Measurements from ENCODE around the gene KCNAB1.
"Not testable (repeated sequence)": the region's sequence is repeated elsewhere in the genome, so short reads cannot be mapped to it uniquely, and the experiment has no call there.

KCNAB1 gene

GRCh38 chr3:156187146-156187769, 66.9 kb downstream of the KCNAB1 start:
- no peaks in the 10 kb centered on the region for H3K79me2 ChIP-seq (ENCODE audit: insufficient read depth, low read length)
- no peak overlapping the region for H3K27ac ChIP-seq (ENCODE audit: low read depth, low read length)
- H3K9ac ChIP-seq (ENCODE audit: low read length), result no peak overlapping the region
- no peaks in the 10 kb centered on the region for H3K9me2 ChIP-seq (replicated peaks; ENCODE audit: insufficient read depth, low read length)
- H2AFZ ChIP-seq (ENCODE audit: low read depth, low read length, severe bottlenecking), result no peak overlapping the region
- H3K36me3 ChIP-seq (ENCODE audit: low read length), result no peaks in the 10 kb centered on the region
- no peaks in the 10 kb centered on the region for H3K9me3 ChIP-seq (ENCODE audit: insufficient read depth, low read length)
- TF ChIP-seq EZH2phosphoT487 (conservative IDR thresholded peaks at IDR 0.05; ENCODE audit: low read length) (no peak), CTCF (IDR thresholded peaks at IDR 0.05; ENCODE audit: insufficient read depth, low read length, poor library complexity, severe bottlenecking) (no peak)
- H3F3A ChIP-seq (ENCODE audit: insufficient read depth), result no peaks in the 10 kb centered on the region
- no peaks in the 10 kb centered on the region for H4K20me1 ChIP-seq (ENCODE audit: low read depth, low read length)
- no peaks in the 10 kb centered on the region for H3K27me3 ChIP-seq (ENCODE audit: low read length)
- no peak overlapping the region for H3K4me3 ChIP-seq (ENCODE audit: insufficient read depth, low read length, poor library complexity, severe bottlenecking)
- no peak overlapping the region for H3K4me2 ChIP-seq (ENCODE audit: low read depth, low read length, poor library complexity, severe bottlenecking)

- TF ChIP-seq EZH2phosphoT487 (conservative IDR thresholded peaks at IDR 0.05; ENCODE audit: low read length) (no peak), CTCF (IDR thresholded peaks at IDR 0.05; ENCODE audit: insufficient read depth, low read length, poor library complexity, severe bottlenecking) (no peak)
- Histone ChIP-seq H3K9me2 (replicated peaks; ENCODE audit: insufficient read depth, low read length) (no peaks in the 10 kb centered on the region), H3K27me3 (ENCODE audit: low read length) (no peaks in the 10 kb centered on the region), H3K79me2 (ENCODE audit: insufficient read depth, low read length) (no peaks in the 10 kb centered on the region), H3K27ac (ENCODE audit: low read depth, low read length) (no peak overlapping the region), H3K4me3 (ENCODE audit: insufficient read depth, low read length, poor library complexity, severe bottlenecking) (no peak overlapping the region), H3K9me3 (ENCODE audit: insufficient read depth, low read length) (no peaks in the 10 kb centered on the region), H4K20me1 (ENCODE audit: low read depth, low read length) (no peaks in the 10 kb centered on the region), H2AFZ (ENCODE audit: low read depth, low read length, severe bottlenecking) (no peak overlapping the region), H3K9ac (ENCODE audit: low read length) (no peak overlapping the region), H3F3A (ENCODE audit: insufficient read depth) (no peaks in the 10 kb centered on the region), H3K4me2 (ENCODE audit: low read depth, low read length, poor library complexity, severe bottlenecking) (no peak overlapping the region), H3K36me3 (ENCODE audit: low read length) (no peaks in the 10 kb centered on the region)
Observed at GRCh38 chr3:156188757-156189156, 68.4 kb downstream of the KCNAB1 start.

- H3K9ac ChIP-seq (ENCODE audit: low read length), result no peak overlapping the region
- H2AFZ ChIP-seq (ENCODE audit: low read depth, low read length, severe bottlenecking), result no peak overlapping the region
- no peaks in the 10 kb centered on the region for H3K36me3 ChIP-seq (ENCODE audit: low read length)
- H3K4me3 ChIP-seq (ENCODE audit: insufficient read depth, low read length, poor library complexity, severe bottlenecking), result no peak overlapping the region
- no peaks in the 10 kb centered on the region for H3K9me3 ChIP-seq (ENCODE audit: insufficient read depth, low read length)
- H3K27ac ChIP-seq (ENCODE audit: low read depth, low read length), result no peak overlapping the region
- no peaks in the 10 kb centered on the region for H3F3A ChIP-seq (ENCODE audit: insufficient read depth)
- no peaks in the 10 kb centered on the region for H4K20me1 ChIP-seq (ENCODE audit: low read depth, low read length)
- H3K9me2 ChIP-seq (replicated peaks; ENCODE audit: insufficient read depth, low read length), result no peaks in the 10 kb centered on the region
- TF ChIP-seq EZH2phosphoT487 (conservative IDR thresholded peaks at IDR 0.05; ENCODE audit: low read length), result no peak
- no peak for TF ChIP-seq CTCF (IDR thresholded peaks at IDR 0.05; ENCODE audit: insufficient read depth, low read length, poor library complexity, severe bottlenecking)
- no peak overlapping the region for H3K4me2 ChIP-seq (ENCODE audit: low read depth, low read length, poor library complexity, severe bottlenecking)
- H3K27me3 ChIP-seq (ENCODE audit: low read length), result no peaks in the 10 kb centered on the region
- H3K79me2 ChIP-seq (ENCODE audit: insufficient read depth, low read length), result no peaks in the 10 kb centered on the region
Observed at GRCh38 chr3:156189927-156190326, 69.5 kb downstream of the KCNAB1 start.

- H3K9ac ChIP-seq (ENCODE audit: low read length); H2AFZ ChIP-seq (ENCODE audit: low read depth, low read length, severe bottlenecking); H3K9me3 ChIP-seq (ENCODE audit: insufficient read depth, low read length); H3K9me2 ChIP-seq (replicated peaks; ENCODE audit: insufficient read depth, low read length); H3K27ac ChIP-seq (ENCODE audit: low read depth, low read length); H3K36me3 ChIP-seq (ENCODE audit: low read length); H4K20me1 ChIP-seq (ENCODE audit: low read depth, low read length); H3K4me3 ChIP-seq (ENCODE audit: insufficient read depth, low read length, poor library complexity, severe bottlenecking); H3K79me2 ChIP-seq (ENCODE audit: insufficient read depth, low read length); H3K27me3 ChIP-seq (ENCODE audit: low read length); H3F3A ChIP-seq (ENCODE audit: insufficient read depth); H3K4me2 ChIP-seq (ENCODE audit: low read depth, low read length, poor library complexity, severe bottlenecking): not testable (repeated sequence)
Observed at GRCh38 chr3:156194945-156195344, 74.6 kb downstream of the KCNAB1 start.

- not testable (repeated sequence) for H3K9me3 ChIP-seq (ENCODE audit: insufficient read depth, low read length); H3K9ac ChIP-seq (ENCODE audit: low read length); H2AFZ ChIP-seq (ENCODE audit: low read depth, low read length, severe bottlenecking); H3K4me3 ChIP-seq (ENCODE audit: insufficient read depth, low read length, poor library complexity, severe bottlenecking); H3K27ac ChIP-seq (ENCODE audit: low read depth, low read length); H3F3A ChIP-seq (ENCODE audit: insufficient read depth); H3K27me3 ChIP-seq (ENCODE audit: low read length); H3K79me2 ChIP-seq (ENCODE audit: insufficient read depth, low read length); H3K9me2 ChIP-seq (replicated peaks; ENCODE audit: insufficient read depth, low read length); H3K36me3 ChIP-seq (ENCODE audit: low read length); H3K4me2 ChIP-seq (ENCODE audit: low read depth, low read length, poor library complexity, severe bottlenecking); H4K20me1 ChIP-seq (ENCODE audit: low read depth, low read length)
Observed at GRCh38 chr3:156197152-156197551, 76.8 kb downstream of the KCNAB1 start.
